DLD1 (cell line): ENCODE measurements around the gene SOAT2.
"Not testable (repeated sequence)": the region's sequence is repeated elsewhere in the genome, so short reads cannot be mapped to it uniquely, and the experiment has no call there.

Source experiments
- in situ Hi-C: cut with HindIII; loops from 2 replicates; pipeline ENCODE4 v1.10.0; 2017; ENCODE audit warnings: low sequenced_read_pairs

The SOAT2 gene

DNA sequence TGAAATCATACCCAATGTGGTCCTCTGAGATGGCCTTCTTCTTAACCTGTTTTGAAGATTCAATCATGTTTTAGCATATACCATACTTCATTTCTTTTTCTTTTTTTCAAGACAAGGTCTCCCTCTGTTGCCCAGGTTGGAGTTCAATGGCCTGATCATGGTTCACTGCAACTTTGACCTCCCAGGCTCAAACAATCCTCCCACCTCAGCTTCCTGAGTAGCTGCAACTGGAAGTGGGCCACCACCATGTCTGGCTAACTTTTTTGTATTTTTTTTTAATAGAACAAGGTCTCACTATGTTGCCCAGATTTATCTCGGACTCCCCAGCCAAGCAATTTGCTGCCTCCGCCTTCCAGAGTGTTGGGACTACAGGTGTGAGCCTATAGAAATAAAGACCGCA lies 30.4 kb downstream of the SOAT2 start:
- in situ Hi-C loops: no loop called here

DNA sequence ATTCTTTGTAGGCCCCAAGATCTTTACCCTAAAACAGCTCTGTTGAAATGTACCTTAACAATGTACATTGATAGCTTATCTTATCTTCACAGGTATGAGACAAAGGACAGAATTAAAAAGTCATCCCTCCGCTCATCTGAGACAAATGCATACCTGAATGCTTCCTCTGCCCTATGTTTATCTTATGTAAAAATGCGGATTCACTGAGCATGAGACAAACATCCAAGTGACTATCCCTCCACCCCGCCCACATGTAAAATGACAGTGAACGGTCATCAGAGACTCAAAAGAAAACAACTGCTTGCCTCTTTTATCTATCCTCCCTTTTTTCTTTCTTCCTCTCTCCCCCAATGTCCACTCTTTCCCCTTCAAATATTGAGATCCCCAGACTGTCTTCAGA lies 40.1 kb downstream of the SOAT2 start:
- in situ Hi-C loops: no loop called here

DNA sequence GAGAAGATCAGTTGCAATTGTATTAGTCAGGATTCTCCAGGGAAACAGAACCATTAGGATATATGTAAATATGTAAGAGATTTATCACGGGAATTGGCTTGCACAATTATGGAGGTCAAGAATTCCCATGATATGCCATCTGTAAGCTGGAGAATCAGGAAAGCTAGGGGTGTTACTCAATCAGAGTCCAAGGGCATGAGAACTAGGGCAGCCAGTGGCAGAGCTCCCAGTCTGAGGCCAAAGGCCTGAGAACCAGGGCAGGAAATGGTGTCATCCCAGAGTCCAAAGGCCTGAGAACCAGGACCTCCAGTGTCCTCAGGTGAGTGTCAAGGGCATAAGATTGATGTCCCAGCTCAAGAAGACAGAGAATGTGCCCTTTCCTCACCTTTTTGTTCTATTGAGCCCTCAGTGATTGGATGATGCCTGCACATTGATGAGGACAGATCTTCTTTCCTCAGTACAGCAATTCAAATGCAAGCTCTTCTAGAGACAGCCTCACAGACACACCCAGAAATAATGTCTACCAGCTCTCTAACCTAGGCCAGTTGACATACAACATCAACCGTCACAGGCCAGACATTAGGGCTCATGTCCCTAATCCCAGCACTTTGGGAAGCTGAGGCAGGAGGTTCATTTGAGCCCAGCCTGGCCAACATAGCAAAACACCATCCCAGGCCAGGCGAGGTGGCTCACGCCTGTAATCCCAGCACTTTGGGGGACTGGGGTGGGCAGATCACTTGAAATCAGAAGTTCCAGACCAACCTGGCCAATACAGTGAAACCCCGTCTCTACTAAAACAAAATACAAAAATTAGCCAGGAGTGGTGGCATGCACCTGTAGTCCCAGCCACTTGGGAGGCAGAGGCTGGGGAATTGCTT lies 42.3 kb downstream of the SOAT2 start:
- in situ Hi-C loops: no loop called here

DNA sequence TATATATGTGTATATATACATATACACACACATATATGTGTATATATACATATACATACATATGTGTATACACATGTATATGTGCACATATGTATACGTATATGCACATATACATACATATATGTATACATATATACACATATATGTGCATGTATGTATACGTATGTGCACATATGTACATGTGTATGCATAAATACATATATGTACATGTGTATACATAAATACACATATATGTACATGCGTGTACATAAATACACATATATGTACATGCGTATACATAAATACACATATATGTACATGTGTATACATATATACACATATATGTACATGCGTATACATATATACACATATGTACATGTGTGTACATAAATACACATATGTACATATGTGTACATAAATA lies 43.9 kb downstream of the SOAT2 start:
- in situ Hi-C loops: no loop called here

- in situ Hi-C loops: no loop called here
Measured at GRCh38 chr12:53147653-53148052, 44.4 kb downstream of the SOAT2 start.

DNA sequence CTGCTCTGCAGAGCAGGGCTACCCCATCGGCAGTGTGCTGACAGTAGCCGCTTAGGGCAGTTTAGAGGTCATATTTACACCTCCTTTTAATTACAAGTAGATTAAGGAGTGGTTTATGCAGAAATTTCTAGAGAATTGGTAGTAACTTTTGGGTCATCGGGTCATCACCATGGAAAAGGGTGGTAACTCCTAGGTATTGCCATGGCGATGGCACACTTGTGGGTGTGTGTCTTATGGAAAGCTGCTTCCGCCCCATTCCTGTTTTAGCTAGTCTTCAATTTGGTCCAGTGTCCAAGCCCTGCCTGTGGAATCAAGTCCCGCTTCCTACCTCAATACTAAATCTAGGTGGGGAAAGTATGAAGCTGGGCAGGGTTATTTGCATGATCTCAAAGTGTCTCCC lies 47.8 kb downstream of the SOAT2 start:
- in situ Hi-C loops: no loop called here

DNA sequence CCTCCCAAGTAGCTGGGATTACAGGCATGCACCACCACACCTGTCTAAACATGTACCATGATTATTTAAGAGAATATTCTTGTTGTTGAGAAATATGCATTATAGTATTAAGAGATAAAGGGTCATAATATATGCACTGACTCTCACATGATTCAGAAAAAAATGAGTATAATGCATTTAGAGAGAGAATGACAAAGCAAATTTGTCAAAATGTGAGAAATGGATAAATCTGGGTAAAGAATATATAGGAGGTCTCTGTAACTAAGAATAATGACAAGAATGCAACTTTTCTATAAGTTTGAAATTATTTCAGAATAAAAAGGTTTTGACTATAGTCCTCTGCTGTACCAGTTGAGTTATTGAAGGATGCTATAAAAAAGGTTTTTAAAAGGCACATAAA lies 49.1 kb downstream of the SOAT2 start:
- in situ Hi-C loops: no loop called here

DNA sequence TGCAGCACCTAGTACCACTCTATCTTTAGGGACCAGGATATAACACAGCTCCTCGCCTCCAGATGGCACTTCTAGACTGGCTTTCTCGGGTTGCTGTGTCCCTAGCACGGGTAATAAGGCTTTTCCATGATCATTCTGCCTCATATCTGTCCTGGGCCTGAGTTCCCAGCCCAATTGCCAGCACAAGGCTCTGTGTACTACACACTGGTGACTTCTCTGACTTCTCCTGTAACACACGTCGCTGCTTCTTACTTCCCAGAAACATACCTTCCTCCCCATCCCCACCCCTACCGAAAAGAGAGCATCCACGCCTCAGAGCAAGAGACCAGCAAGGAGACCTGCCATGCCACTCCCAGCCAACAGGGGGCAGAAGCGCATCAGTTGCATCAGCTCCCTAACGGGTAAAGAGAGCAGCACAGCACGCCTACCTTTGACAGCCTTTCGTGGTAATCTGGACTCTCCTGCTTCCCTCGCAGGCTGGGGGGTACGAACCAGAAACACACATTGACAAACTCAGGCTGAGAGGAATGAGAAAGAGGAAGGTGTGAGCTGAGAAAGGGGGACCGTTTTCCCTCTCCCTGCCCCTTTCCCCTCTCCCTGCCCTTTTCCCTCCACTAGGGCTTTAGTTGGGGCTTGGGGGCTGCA lies 56.0 kb downstream of the SOAT2 start:
- in situ Hi-C loops: no loop called here

GRCh38 chr12:53160000-53160399 lies 56.7 kb downstream of the SOAT2 start:
- in situ Hi-C loops: no loop called here

- in situ Hi-C loops: no loop called here
Measured at GRCh38 chr12:53160673-53161072, 57.4 kb downstream of the SOAT2 start.

GRCh38 chr12:53161119-53161911 lies 58.0 kb downstream of the SOAT2 start:
- in situ Hi-C loops: no loop called here

DNA sequence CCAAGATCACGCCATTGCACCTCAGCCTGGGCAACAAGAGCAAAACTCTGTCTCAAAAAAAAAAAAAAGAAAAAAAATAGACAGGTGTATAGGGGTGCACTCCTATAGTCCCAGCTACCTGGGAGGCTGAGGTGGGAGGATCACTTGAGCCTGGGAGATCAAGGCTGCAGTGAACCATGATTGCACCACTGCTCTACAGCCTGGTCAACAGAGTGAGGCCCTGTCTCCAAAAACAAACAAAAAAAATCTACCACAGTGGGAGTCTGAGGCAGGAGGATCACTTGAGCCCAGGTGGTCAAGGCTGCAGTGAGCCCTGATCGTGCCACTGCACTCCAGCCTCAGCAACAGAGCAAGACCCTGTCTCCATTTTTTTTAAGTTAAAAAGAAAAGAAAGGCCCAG lies 59.7 kb downstream of the SOAT2 start:
- in situ Hi-C loops: not testable (repeated sequence)

DNA sequence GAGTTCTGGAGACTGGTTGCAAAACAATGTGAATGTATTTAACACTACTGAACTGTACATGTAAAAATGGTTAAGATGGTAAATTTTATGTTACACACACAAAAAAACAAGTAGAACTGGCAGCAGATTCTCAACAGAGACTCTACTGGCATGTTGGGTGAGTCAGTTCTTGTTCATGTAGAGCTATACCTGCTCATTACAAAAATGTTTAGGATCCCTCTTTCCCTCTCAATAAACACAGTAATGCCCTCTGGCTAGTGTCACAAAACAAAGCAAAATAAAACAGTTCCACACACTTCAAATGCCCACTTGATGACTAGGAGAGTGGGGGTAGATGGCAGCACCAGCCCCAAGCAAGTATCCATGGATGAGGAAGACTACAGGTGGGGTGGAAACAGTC lies 63.6 kb downstream of the SOAT2 start:
- in situ Hi-C loops: no loop called here

GRCh38 chr12:53169644-53170043 lies 66.4 kb downstream of the SOAT2 start:
- in situ Hi-C loops: no loop called here

GRCh38 chr12:53170215-53170614 lies 66.9 kb downstream of the SOAT2 start:
- in situ Hi-C loops: no loop called here

- in situ Hi-C loops: no loop called here
Measured at GRCh38 chr12:53170876-53171724, 67.8 kb downstream of the SOAT2 start.

DNA sequence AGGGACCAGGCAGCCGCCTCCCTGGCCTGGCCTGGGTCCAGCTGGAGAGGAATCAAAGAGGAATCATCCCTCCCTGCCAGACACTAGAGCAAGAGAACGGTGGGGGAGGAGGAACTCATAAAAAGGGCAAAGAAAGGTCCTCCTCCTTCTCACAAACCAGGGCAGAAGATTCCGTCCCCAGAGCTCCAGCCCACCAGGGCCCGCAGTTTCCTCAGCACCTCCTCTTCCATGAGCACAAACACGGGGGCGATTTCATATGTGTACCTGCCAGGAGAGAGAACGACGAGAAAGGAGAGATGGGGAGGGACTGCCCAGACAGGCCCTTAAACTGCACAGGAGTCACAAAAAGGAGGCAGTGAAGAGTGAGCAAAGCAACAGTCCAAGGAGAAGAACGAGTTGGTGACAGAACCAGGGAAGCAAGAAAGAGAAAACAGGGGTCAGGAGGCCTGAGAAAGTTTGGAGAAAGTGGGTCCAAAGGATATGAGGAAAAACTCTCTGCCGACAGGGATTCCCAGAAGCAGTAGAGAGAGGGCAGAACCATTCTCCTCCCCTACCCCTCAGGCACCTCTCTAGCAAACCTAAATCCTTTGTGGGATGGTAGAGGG lies 68.5 kb downstream of the SOAT2 start:
- in situ Hi-C loops: no loop called here

GRCh38 chr12:53172352-53172751 lies 69.1 kb downstream of the SOAT2 start:
- in situ Hi-C loops: no loop called here

GRCh38 chr12:53173085-53173715 lies 69.9 kb downstream of the SOAT2 start:
- in situ Hi-C loops: no loop called here
